Stimulated activated CD4-positive, alpha-beta T cell treated with anti-CD3 and anti-CD28 coated beads, Interleukin-4, amount 100 ng/mL, for 48 hours (primary cell): ENCODE results near the gene RASEF.

Experiments used
- DNase-seq, 2 donors: peaks; one replicate each; pipeline ENCODE4 v3.0.0-alpha.2; 2020; ENCODE audit warnings: low read depth in 2 of 2

Gene RASEF

DNA sequence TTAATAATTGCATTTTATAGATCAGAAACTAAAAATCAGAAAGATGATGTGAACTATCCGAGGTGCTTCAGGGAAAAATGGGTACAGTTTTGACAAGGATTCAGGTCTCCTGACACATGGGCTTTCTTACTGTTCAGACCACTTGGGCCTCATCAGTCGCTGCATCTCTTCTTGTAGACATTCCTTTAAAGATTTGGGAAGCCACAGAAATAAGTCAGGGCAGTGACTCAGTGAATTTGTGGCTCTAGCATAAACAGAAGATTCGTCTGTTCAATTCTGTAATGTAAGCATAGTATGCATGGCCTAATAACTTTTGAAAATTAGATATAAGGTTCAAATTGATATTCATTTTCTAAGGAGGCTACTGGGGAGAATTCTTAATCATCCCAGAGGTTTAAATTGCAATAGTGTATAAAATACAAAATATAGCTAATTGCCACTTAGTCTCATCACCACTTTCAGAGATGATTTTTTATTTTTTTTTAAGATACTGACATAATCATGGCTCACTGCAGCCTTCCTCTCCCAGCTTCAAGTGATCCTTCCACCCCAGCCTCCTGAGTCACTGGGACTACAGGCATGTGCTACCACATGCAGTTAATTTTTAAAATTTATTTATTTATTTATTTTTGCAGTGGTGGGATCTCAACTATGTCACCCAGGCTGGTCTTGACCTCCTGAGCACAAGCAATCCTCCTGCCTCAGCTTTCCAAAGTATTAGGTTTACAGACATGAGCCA is 48.9 kb downstream of the RASEF start:
- no peak for DNase-seq

DNA sequence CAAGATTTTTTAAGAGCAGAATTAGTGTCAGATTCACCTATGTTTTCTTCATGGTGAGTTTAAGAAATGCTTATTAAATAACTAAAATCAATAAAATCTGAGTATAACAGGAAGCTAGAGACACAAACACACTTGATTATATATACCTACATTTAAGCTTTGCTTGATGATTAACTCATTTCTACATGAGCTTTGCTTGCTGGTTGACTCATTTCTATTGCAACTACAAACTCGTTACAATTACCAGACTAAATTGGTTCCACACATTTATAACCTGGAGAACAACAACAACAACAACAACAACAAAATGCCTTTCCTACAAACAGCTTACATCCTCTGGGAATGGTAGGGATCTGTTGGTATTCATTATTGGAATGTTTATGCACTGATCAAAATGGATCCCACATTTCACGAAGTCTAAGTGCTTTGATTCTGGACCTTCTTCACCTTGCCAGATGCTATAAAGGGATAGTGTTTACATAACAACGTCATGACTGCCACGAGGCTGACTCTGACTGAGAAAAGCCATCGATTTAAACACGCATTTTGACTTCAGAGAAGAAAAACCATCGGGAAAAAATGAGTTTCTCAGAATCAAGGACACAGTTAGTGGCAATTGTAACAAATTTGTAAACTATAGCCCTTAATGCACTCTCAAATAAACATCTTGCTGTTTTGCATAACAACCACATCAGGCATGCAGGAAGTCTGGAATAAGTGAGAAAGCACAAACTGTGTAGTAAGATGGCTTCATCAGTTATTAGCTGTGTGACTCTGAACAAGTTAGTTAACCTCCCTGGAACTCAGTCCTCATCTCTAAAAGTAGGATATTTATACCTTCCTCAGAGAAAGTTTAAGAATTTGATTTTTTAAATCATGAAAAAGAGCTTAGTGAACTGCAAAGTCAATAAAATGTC is 49.8 kb downstream of the RASEF start:
- no peak for DNase-seq

DNA sequence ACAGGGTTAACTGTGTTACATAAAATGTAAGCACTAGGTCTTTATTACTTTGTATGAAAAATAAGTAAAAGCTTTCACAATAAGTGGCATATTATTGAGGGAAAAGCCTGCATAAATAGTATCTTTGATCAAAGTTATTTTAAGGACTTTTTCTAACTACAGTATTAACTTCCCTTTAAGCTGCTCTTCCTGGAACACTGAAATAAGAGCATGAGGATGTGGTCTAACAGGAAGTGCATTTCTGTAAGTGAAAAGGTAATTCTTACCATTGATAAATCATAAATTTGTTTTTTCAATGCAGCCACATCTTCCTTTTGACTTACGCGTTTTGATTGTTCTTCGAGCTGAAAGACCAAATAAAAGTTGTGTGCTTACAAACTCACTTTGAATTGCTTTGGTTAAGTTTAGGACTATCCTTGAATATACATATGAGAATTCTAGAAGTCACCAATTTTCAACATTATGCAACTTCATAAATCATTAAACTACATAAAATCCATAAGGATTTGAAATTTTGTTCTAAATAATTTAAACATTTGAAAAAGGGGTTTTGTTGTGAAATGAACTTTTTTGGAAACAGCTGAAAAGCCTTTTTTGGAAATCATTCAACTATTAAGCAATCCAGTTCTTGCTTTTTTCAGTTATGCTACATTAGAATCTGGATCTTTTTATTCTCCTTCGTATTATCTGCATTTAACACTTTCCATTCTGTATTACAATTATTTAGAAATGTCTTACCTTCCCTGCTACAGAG is 50.6 kb downstream of the RASEF start:
- no peak for DNase-seq

DNA sequence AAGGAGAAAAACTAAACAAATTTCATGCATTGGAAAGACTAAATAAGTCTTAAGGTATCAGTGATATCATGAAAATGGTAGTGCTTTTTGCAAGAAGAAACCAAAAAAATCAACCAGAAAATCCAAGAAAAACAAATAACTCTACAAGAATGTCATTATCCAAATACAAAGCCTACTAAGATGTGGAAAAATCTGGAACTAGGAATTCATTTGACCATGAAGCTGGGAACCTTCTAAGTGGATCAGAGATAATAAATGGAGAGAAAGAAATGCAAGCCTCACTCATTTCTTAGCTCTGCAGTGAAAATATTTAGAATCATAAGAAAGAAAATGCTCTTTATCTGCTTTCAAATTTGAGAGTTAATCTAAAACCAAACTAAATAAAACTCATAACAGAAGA is 51.3 kb downstream of the RASEF start:
- DNase-seq: no peak

DNA sequence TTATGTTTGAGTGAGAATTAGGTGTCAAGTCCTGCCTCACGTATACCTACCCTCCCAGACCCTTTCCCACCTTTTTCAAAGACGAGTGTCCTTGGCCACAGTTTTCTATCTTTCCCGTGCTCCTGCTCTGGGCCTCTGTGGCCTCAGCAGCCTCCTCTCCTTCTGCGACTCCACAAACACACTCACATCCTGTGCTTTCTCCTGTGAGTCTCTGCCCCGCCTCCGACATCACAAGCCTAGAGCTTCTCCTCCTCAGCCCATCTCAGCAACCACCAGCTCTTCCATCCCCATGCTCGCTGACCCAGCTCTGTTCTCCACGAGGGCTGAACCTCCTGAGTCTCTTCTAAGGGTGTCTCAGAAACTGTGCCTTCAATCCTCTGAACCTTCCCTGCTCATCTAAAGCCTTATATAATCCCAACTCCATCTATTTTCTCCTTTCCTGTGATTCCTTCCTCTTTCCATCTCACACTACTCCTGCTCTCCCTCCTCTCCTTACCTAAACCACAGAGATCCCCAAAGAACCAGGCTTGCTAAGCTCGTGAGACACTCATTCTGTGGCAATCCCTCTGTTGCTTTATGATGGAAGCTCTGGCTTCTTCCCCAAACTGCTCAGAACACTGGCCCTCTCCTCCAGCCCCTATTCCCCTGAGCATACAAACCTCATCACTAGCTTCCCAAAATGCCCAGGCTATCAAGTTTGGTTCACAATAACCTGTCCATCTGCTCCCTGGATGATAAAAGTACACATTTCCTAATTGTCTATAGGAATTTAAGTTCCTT is 55.2 kb downstream of the RASEF start:
- DNase-seq: no peak

DNA sequence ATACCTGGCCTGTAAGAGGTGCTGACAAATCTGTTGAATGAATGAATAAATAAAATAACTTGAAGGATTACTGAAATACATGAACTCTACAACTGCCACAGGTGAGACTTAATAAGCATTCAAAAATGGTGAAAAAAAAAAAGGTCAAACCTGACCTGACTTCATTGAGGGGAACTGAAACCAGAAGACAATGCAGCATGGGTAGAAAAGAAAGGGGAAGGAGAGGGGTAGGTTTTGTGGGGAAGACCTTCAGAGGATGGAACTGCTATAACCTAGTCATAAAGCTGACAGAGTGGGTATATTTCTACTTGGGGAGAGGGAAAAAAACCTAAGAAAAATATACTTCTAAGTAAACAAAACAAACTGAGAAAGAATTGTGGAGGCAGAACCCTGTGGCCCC is 56.6 kb downstream of the RASEF start:
- no peak for DNase-seq

DNA sequence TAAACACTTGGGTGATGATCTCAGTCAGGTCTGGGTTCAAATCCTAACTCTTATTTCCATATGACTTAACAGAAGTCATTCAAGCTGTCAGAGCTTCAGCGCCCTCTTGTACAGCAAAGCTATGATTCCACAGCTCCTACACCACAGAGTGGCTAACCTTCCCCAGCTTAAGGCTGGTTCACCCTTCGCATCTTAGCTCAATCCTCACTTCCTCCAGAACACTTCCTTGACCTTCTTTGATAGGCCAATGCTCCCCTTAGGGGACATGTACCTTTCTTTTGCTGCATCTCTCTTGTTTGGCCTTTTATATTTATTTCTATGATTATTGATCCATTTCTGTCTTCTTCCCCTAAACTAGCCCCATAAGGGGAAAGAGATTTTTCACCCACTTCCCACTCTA is 57.0 kb downstream of the RASEF start:
- DNase-seq: no peak

DNA sequence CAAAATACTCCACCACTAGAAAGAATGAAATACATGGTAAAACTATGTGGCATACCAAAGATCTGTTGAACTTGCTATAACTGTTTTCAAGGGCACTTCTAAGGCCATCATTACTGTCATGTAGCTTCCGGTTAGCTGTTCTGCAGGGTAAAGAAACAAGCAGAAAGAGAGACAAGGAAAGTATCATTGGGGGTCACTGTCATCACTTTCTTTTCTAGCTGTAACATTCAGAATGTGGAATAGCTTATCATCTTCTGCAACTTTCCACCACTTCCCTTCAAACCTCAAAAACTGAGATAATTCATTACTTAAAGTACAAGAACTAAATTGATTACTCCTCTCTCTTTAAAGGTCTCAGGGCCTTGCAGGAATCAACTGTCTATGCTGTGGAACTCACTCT is 57.6 kb downstream of the RASEF start:
- no peak for DNase-seq

DNA sequence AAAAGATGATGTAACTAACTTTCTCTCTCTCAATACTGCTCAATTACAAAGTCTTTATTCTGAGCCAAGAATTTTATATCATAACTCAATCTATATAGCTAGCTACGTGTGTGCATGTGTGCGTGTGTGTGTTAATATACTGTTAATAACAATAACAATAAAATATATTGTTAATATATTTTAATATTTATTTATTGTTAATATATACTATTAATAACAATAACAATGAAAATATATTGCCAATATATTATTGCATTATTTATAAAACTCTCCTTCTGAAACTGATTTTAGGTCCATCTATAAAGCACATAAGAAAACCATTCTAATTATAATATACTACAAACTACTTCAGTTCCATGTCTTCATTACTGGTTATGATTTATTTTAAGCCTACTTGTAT is 60.6 kb downstream of the RASEF start:
- no peak for DNase-seq

DNA sequence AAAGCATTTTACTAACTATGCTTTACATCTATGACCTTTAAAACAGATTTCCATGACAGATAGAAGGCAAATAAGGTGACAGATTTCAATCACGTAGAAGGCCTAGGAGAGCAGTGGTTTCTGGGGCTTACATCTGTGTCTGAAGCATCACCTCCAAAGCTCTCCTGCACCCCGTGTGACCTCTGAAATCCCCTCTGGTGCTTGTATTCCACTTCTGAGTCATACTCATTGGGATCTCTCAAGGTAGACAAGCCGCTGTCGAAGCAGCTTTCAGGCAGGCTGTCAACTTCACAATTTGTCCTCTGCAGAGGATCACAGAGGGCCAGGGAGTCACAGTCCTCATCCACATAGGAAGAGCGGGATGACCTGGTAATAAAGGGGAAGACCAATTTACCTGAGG is 62.2 kb downstream of the RASEF start:
- DNase-seq: no peak

DNA sequence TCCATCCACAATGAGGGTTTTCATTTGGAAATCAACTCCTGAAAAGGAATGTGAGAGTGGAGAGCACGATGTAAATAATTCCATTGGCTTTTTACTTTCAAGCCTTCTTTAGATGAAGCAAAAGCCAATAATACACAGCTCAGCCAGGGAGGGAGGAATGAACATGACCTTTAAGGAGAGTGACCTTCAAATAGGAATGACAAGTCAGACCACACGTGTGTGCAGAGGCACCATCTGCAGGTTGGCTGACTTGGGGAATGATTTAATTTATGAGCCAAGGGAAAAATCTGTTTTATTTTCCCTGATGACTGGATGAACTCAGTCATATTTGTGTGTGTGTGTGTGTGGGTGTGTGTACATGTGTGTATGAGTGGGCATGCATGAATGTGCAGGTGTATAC is 64.5 kb downstream of the RASEF start:
- no peak for DNase-seq

DNA sequence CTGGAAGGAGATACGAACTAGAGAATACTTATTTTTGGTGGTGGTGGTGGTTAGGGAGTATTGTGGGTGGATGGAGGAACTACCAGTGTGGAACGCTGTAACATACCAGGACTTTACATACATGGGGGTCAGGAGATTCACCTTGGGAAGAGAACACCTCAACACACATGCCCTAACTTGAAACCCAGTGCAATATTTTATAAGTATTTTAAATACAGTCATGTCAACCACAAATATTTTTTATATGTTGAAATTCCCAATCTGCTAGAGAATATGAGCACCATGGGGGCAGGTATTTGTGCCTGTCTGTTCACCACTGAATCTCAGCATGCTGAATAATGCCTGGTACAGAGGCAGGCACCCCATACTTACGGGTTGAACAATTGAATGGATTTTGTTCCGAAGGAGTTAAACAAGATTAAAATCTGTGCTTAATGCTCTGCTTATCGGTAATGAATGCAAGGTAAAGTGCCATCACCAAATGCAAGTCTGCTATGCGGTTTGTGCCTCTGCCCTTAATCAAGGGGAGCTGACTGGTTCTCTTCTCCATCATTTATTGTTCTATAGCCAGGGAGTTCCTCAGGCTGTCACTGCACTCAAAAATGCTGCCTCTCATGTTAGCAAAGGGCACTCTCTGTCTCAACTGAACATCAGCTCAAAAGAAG is 65.3 kb downstream of the RASEF start:
- no peak for DNase-seq

DNA sequence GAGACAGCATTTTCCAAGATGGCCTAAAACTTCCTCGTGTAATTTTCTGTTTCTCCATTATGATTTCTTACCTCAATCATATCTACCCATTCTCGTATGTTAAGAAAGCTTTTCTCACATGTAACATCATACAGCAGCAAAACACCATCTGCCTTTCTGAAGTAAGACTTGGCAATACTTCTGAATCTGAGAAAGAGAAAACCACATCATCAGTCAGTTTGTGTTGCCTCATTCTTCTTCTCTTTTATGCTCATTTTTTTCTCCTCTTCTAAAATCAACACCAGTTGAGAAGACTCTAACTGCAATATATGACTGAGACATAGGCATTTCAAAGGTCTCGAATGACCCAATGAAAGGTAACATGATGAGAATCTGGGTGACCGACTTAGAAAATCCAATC is 66.0 kb downstream of the RASEF start:
- no peak for DNase-seq

DNA sequence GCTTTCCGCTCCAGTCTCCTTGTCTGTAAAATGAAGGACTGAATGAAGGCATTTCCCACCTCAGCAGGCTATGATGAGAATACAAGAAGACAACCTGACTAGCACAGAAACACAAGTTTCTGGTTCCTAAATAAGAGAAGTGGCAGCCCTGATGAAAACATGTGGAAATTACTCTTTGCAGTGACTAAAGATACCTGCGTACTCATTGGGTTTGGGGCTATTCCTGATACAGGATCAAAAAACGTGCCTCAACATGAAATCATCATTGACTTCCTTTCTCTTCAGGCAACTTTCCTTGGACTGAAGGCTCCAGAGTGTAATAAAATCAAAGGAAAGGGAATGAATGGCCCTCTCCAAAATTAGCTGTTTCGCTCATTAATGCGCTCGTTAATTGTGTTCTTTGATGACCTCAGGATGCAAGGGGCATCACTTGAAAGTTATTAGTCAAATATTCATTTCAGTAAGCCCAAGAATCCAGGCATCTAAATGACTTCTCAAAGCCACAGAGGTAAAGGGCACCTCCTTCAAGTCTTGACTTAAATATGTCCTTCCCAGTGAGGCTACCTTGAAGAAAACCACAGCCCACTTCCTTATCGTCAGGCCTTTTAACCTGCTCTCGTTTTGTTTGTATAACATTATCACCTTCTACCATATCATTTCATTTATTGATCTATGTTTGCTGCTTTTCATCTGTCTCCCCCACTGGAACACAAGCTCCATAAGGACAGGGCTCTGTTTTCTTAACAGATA is 68.9 kb downstream of the RASEF start:
- DNase-seq: no peak

DNA sequence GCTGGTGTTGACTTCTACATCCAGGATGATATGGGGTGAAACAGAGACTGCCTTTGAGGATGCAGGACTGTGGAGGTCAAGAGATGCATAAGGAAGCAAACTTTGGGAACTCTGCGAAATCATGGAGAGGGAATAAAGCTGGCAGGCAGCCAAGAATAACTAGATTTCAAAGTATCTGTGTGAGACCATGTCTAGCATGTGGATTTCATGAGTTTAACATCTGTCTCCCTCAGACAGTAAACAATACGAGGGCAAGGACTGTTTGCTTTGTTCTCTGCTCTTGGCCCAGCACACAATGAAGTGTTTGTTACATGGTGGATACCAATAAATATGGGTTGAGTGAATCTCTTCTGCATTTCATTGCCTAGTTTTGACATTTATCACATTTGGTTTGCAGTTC is 71.3 kb downstream of the RASEF start:
- DNase-seq: no peak

DNA sequence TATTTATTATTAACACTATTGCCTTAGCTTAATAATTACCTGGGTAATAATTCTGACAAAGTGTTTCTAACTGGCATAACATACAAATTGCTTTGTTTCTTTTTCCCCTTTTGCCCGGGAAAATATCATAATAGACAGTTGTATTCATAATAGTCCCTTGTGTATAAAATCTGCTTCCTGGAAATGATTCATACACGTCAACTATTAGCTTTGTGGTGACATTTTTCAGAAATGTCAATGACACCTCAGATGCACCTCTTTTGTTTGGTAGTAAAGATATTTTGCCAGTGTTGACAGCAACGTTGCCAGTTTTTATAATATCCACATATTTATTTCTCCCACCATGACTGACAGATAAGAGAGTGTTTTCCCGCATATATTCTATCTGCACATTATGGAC is 73.0 kb downstream of the RASEF start:
- DNase-seq: no peak

DNA sequence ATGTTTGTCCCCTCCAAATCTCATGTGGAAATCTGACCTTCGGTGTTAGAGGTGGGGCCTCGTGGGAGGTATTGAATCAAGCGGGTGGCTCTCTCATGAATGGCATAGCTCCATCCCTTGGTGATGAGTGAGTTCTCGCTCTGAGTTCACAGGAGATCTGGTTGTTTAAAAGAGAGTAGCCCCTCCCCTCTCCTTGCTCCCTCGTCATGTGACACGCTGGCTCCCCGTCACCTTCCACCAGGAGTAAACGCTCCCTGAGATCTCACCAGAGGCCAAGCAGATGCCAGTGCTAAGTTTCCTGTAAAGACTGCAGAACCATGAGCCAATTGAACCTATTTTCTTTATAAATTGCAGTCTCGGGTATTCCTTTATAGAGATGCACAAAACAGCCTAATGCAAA is 74.5 kb downstream of the RASEF start:
- no peak for DNase-seq

DNA sequence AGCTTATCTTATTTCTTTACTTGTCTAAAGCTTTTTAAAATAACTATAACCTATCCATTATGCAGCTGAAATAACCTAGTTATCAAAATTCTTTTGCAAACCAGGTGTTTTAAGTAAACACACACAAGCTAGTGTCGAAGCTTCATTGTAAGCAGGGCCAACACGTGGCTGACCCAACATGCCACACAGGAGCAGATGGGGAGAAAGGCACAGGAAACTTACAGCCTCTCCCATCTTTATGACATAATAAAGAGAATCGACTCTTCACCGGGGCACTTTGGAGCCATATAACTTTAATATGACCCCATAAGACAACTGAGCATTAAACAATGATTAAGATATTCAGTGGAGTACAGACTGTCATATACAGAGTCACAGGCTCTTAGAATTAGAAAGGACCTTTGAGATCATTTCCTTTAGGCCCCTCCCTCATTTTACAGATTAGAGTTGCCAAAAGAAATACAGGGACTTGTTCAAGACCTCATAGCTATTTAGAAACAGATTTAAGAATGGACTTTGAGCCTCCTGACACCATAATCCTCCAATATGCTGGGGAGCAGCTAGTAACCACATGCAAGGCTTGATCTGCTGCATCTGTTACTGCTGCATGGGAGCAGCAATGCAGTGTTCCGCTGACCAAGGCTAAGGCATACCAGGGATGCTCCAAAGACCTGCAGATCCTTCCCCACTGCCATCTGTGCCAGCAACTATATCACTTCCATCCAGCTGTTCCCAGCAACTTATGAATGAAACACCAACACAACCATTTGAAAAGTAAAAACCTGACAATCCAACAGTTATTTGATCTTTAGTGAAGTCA is 75.4 kb downstream of the RASEF start:
- no peak for DNase-seq

DNA sequence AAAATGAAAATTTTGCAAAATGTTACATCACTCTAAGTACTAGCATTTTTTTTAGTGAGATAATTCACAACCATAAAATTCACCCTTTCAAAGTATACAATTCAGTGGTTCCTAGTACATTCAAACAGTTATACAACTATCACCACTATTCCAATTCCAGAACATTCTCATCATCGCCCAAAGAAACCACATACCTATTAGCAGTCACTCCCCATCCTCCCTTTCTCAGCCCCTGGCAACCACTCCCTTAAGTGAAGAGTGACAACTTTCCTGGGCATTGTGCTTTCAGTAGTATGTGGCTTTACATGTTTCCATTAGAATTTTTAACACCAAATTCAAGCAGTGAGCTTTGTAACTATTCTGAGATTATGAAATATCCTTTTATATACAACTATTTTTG is 81.4 kb downstream of the RASEF start:
- no peak for DNase-seq

DNA sequence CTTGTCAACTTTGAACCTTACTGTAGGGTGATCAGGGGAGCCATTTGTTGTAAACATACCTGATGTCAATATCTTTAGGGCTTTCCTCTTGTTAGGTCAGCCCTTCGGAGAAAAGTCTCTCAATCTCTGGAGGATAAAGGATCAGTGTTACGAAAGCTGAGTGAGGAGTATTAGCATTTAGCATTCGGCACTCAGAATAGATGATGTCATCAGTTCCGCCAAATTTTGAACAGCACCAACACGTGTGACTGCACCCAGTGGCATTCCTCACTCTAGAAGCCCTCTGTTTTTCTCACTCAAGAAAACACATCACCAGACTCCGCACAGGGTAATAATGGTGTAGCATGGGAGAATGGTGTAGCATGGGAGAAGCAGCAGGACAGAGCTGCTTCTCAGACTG is 87.8 kb downstream of the RASEF start:
- DNase-seq: no peak
